Lower lobe of right lung (tissue), 2 donors: ENCODE measurements around the gene SRCAP. TPM values are rescaled to one million over a fixed set of nuclear protein-coding genes. Genes with fewer than 3 reads are reported as not detected.

ENCODE experiments used
- ATAC-seq, 2 donors: fragments of 200-7000 bp; cut with Tn5 transposase; one replicate each; pipeline ENCODE4 v1.9.1; 2020 to 2022; ENCODE audit warnings: mild to moderate bottlenecking in 2 of 2, moderate library complexity in 2 of 2
- DNase-seq: peaks from one replicate; pipeline ENCODE4 v3.0.0-alpha.2; 2020
- H3K27ac ChIP-seq: fragments of 200-600 bp; one replicate; pipeline ENCODE4 v1.8.0; 2022
- H3K27me3 ChIP-seq: fragments of 200-600 bp; one replicate; pipeline ENCODE4 v1.8.0; 2022; ENCODE audit warnings: low read depth
- H3K36me3 ChIP-seq: fragments of 200-600 bp; one replicate; pipeline ENCODE4 v1.8.0; 2022; ENCODE audit warnings: mild to moderate bottlenecking
- H3K4me1 ChIP-seq: fragments of 200-600 bp; one replicate; pipeline ENCODE4 v1.8.0; 2022
- H3K4me3 ChIP-seq: fragments of 200-600 bp; one replicate; pipeline ENCODE4 v1.8.0; 2022; ENCODE audit warnings: mild to moderate bottlenecking
- H3K9me3 ChIP-seq: fragments of 200-600 bp; one replicate; pipeline ENCODE4 v1.8.0; 2022
- intact Hi-C: fragments of 100-400 bp; cut with DNase I; formaldehyde crosslinking; loops from one replicate; pipeline ENCODE4 v1.11.0; 2022
- long read RNA-seq: library from polyadenylated mRNA; unstranded; transcript quantifications from one replicate; pipeline ENCODE4 v2.0.0, GENCODE V29; 2021
- total RNA-seq: library from RNA; stranded (reverse); fragmentation: NEBNext Ultra II Directional; extraction: Animal tissue kit (Norgen Biotek cat#: 25700); gene quantifications from one replicate; pipeline ENCODE4 v1.2.1, GENCODE V29; 2021
- TF ChIP-seq, protein P1 (sequence below): fragments of 200-600 bp; IDR thresholded peaks from one replicate; pipeline ENCODE4 v1.8.0; 2022; ENCODE audit warnings: antibody characterized with exemption, mild to moderate bottlenecking
- donor health status: DM: no; HTN: yes; CAD: no; lungs with severe emphysema.

The SRCAP gene
- 73.8 TPM for total RNA-seq
- long read RNA-seq, partial matches to known transcripts: 27 of 32 reads
- long read RNA-seq, other reads (novel, unspliced or antisense): 5 of 32 reads

- TF ChIP-seq, protein P1, sequence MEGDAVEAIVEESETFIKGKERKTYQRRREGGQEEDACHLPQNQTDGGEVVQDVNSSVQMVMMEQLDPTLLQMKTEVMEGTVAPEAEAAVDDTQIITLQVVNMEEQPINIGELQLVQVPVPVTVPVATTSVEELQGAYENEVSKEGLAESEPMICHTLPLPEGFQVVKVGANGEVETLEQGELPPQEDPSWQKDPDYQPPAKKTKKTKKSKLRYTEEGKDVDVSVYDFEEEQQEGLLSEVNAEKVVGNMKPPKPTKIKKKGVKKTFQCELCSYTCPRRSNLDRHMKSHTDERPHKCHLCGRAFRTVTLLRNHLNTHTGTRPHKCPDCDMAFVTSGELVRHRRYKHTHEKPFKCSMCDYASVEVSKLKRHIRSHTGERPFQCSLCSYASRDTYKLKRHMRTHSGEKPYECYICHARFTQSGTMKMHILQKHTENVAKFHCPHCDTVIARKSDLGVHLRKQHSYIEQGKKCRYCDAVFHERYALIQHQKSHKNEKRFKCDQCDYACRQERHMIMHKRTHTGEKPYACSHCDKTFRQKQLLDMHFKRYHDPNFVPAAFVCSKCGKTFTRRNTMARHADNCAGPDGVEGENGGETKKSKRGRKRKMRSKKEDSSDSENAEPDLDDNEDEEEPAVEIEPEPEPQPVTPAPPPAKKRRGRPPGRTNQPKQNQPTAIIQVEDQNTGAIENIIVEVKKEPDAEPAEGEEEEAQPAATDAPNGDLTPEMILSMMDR: no peak
- Histone ChIP-seq H3K4me1 (peaks cover 29% of the 10 kb centered on the region), H3K27me3 (no peaks in the 10 kb centered on the region), H3K36me3 (peaks cover 46% of the 10 kb centered on the region), H3K27ac (peak within 1 kb of the TSS; percentile 100), H3K9me3 (no peaks in the 10 kb centered on the region), H3K4me3 (peak within 1 kb of the TSS; percentile 99)
- DNase-seq (peak; percentile 90), ATAC-seq (peak; percentile 85 to 87)
- intact Hi-C loops: no loop called here
Observed at GRCh38 chr16:30698816-30699614, at the start of gene SRCAP. SRCAP (plus strand) TSS chr16:30699171; CDS start chr16:30700825, 1,654 bp downstream.

DNA sequence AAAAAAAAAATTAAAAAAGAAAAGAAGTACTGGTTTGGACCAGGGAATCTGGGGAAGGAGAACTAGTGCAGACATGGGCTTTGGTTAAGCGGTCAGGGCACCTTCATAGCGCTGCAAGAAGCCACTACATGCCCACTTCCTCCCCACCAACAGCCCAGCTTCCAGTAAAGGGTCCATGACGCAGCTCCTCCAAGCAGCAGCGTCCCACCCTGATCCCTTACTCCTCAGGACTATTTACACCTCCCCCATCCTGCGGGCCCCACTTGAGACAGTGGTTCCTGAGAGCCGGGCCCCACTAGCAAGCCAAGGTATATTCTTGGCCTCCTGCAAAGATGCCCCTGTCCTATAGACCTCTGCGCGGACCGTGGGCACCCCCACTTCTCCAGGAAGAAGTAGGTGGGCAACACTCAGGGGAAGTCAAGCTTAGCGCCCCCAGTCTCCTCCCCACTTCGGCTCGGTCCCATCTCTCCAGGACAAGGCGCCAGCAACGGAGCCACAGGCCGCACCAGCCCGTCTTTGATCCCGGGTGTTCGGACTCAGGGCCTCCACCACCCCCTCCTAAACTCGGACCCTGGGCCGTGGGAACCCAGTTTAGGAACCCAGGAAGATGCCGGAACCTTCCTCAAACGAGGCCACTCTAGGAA is 49.1 kb upstream of the SRCAP start:
- Histone ChIP-seq H3K27ac (peak overlapping the region; percentile 92), H3K4me1 (peaks cover 23% of the 10 kb centered on the region), H3K9me3 (no peaks in the 10 kb centered on the region), H3K4me3 (peak overlapping the region; percentile 93), H3K27me3 (no peaks in the 10 kb centered on the region), H3K36me3 (peaks cover 28% of the 10 kb centered on the region)
- intact Hi-C loops: no loop called here
- DNase-seq (no peak), ATAC-seq (peak; percentile 0)
- TF ChIP-seq, protein P1: no peak

- intact Hi-C loops: no loop called here
- no peaks in the 10 kb centered on the region for H3K9me3 ChIP-seq
Observed at GRCh38 chr16:30650369-30651123, 48.4 kb upstream of the SRCAP start, which contains the start of gene PRR14. PRR14 (plus strand) TSS chr16:30650960; CDS start chr16:30651646, 686 bp downstream.

GRCh38 chr16:30651124-30652004 is 47.6 kb upstream of the SRCAP start:
- peaks cover 23% of the 10 kb centered on the region for H3K4me1 ChIP-seq
- H3K27ac ChIP-seq: peak overlapping the region; percentile 92
- TF ChIP-seq, protein P1: peak; percentile 72
- DNase-seq (peak; percentile 82), ATAC-seq (peak; percentile 87 to 89)
- peak overlapping the region; percentile 93 for H3K4me3 ChIP-seq
- H3K27me3 ChIP-seq: no peaks in the 10 kb centered on the region
- H3K9me3 ChIP-seq: no peaks in the 10 kb centered on the region
- peaks cover 43% of the 10 kb centered on the region for H3K36me3 ChIP-seq
- intact Hi-C loops: no loop called here

More at GRCh38 chr16:30650369-30651123, 48.4 kb upstream of the SRCAP start, which contains the start of gene PRR14:
- peak; percentile 94 to 95 for ATAC-seq
- TF ChIP-seq, protein P1: peak; percentile 43
- DNase-seq: peak; percentile 100
- Histone ChIP-seq H3K36me3 (peaks cover 35% of the 10 kb centered on the region), H3K27me3 (no peaks in the 10 kb centered on the region), H3K27ac (peak within 1 kb of the TSS; percentile 92), H3K4me1 (peaks cover 23% of the 10 kb centered on the region), H3K4me3 (peak within 1 kb of the TSS; percentile 93)
